Panc1 (cell line): ENCODE results near the gene ZBTB20.

Source experiments
- CTCF ChIP-seq: fragments of 450-650 bp; IDR thresholded peaks from 2 replicates; pipeline ENCODE4 v1.5.1; 2017; ENCODE audit warnings: mild to moderate bottlenecking
- POLR2AphosphoS5 ChIP-seq: IDR thresholded peaks from 2 replicates; pipeline ENCODE4 v1.6.1; 2012; ENCODE audit warnings: mild to moderate bottlenecking, low read depth, low read length, moderate library complexity

DNA sequence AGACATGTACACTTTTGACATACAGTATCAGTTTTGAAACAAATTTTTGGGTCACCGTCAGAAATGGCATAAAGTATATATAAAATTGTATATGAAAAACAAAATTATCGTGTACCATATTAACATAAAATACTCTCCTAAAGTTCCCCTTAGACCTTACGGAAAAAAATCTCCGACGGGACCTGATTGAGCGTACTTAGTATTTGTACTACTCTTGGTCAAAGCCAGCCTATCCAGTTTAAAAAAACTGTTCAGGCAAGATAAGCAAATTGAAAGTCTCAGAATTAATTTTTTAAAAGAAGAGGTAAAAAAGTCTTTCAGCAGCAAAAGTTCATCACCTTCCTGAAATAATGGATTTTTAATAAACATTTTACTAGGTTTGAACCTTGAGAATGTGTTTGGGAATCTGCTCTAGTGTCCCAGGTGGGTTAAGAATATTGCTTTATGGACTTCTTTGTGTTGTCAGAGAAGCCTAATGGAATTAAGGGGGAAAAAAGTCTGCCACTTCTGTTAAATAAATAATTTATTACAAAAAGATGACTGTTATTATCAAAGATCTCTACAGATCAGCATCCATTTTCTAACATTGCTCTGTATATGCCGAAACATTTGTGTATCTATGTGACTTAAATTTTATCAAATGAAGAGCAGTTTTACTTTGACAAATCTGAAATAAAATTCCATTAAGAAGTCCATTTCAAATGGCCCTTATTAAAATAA lies 48.6 kb downstream of the ZBTB20 start:
- TF ChIP-seq CTCF (no peak), POLR2AphosphoS5 (no peak)
